Liver (tissue), 9 donors: ENCODE measurements around the gene TAF4. TPM values are rescaled to one million over a fixed set of nuclear protein-coding genes. Genes with fewer than 3 reads are reported as not detected.
"Not testable (repeated sequence)": the region's sequence is repeated elsewhere in the genome, so short reads cannot be mapped to it uniquely, and the experiment has no call there.

Source experiments
- DNase-seq: peaks from one replicate; pipeline ENCODE4 v3.0.0-alpha.2; 2017; ENCODE audit warnings: low spot score
- H3K27ac ChIP-seq, 2 donors: one replicate each; pipeline ENCODE4 v1.7.0; 2013; ENCODE audit warnings: inconsistent platforms in 2 of 2, low read length in 2 of 2, control low read depth in 1 of 2, low read depth in 1 of 2, mild to moderate bottlenecking in 1 of 2
- H3K27me3 ChIP-seq, 4 donors: one replicate each; pipeline versions ENCODE4 v1.6.1 to v1.7.0; 2013; ENCODE audit warnings: low read length in 3 of 4, inconsistent platforms in 1 of 4, mild to moderate bottlenecking in 1 of 4, moderate library complexity in 1 of 4; ENCODE audit not compliant: control insufficient read depth in 4 of 4, insufficient read depth in 4 of 4
- H3K36me3 ChIP-seq, 4 donors: one replicate each; pipeline versions ENCODE4 v1.6.1 to v1.7.0; 2013; ENCODE audit warnings: low read length in 3 of 4, mild to moderate bottlenecking in 3 of 4, low read depth in 1 of 4, moderate library complexity in 1 of 4; ENCODE audit not compliant: control insufficient read depth in 4 of 4, insufficient read depth in 3 of 4
- H3K4me1 ChIP-seq, 4 donors: one replicate each; pipeline versions ENCODE4 v1.6.1 to v1.7.0; 2013; ENCODE audit warnings: low read length in 3 of 4, mild to moderate bottlenecking in 3 of 4, moderate library complexity in 1 of 4; ENCODE audit not compliant: control insufficient read depth in 4 of 4, insufficient read depth in 4 of 4
- H3K4me3 ChIP-seq, 3 donors: one replicate each; pipeline versions ENCODE4 v1.6.1 to v1.7.0; 2013; ENCODE audit warnings: low read length in 3 of 3, control low read depth in 1 of 3, low read depth in 1 of 3, mild to moderate bottlenecking in 1 of 3
- H3K9ac ChIP-seq, 2 donors: one replicate each; pipeline ENCODE4 v1.7.0; 2013; ENCODE audit warnings: low read length in 2 of 2, mild to moderate bottlenecking in 2 of 2, moderate library complexity in 2 of 2, control low read depth in 1 of 2, low read depth in 1 of 2
- H3K9me3 ChIP-seq, 4 donors: one replicate each; pipeline versions ENCODE4 v1.6.1 to v1.7.0; 2013; ENCODE audit warnings: low read length in 3 of 4; ENCODE audit not compliant: control insufficient read depth in 4 of 4
- EGR1 ChIP-seq, 2 donors: IDR thresholded peaks; 2 replicates each; pipeline ENCODE4 v1.6.1; 2016 to 2018; ENCODE audit warnings: antibody characterized with exemption in 2 of 2, low read depth in 2 of 2
- FOXA1 ChIP-seq: IDR thresholded peaks from 2 replicates; pipeline ENCODE4 v1.6.1; 2016; ENCODE audit warnings: antibody characterized with exemption
- GABPA ChIP-seq, 2 donors: IDR thresholded peaks in 1 of 2; conservative IDR thresholded peaks in 1 of 2; 2 replicates each; pipeline ENCODE4 v1.6.1; 2016; ENCODE audit warnings: antibody characterized with exemption in 2 of 2, mild to moderate bottlenecking in 1 of 2, moderate library complexity in 1 of 2
- HNF4A ChIP-seq, 2 donors: conservative IDR thresholded peaks; 2 replicates each; pipeline ENCODE4 v1.6.1; 2016; ENCODE audit warnings: antibody characterized with exemption in 2 of 2, mild to moderate bottlenecking in 2 of 2
- HNF4G ChIP-seq: IDR thresholded peaks from 2 replicates; pipeline ENCODE4 v1.6.1; 2016; ENCODE audit warnings: antibody characterized with exemption
- NR2F2 ChIP-seq: IDR thresholded peaks from 2 replicates; pipeline ENCODE4 v1.6.1; 2016; ENCODE audit warnings: antibody characterized with exemption
- RAD21 ChIP-seq, 2 donors: IDR thresholded peaks; 2 replicates each; pipeline ENCODE4 v1.6.1; 2016; ENCODE audit warnings: antibody characterized with exemption in 2 of 2, mild to moderate bottlenecking in 2 of 2
- TAF1 ChIP-seq: conservative IDR thresholded peaks from 2 replicates; pipeline ENCODE4 v1.6.1; 2016; ENCODE audit warnings: antibody characterized with exemption, mild to moderate bottlenecking
- WGBS: extraction: QIAGEN DNeasy Blood & Tissue Kit; methylation state at CpG from one replicate; pipeline ENCODE4 v1.1.7; 2013; 5-methylcytosine and 5-hydroxymethylcytosine counted together
- polyA plus RNA-seq, 2 donors: library from polyadenylated mRNA; stranded (reverse) in 1 of 2; unstranded in 1 of 2; fragments of 200-250 nt in 1 of 2; fragments of >200 nt in 1 of 2; fragmentation: Nextera tagmentation in 1 of 2; extraction: Ambion mirVana in 1 of 2; gene quantifications; one replicate each; pipeline versions ENCODE4 v1.2.1 to v1.2.3, GENCODE V29; 2013 to 2015
- total RNA-seq, 2 donors: library from RNA; depleted of rRNA; stranded (reverse); fragments of >200 nt; gene quantifications; one replicate each; pipeline ENCODE4 v1.2.3, GENCODE V29; 2014
- TF ChIP-seq, protein P1 (sequence below): IDR thresholded peaks from 2 replicates; pipeline ENCODE4 v1.6.1; 2016; ENCODE audit warnings: antibody characterized with exemption
- TF ChIP-seq, protein P2 (sequence below): IDR thresholded peaks from 2 replicates; pipeline ENCODE4 v1.6.1; 2016; ENCODE audit warnings: antibody characterized with exemption, mild to moderate bottlenecking
- TF ChIP-seq, protein P3 (sequence below): fragments of 150-350 bp; IDR thresholded peaks from 2 replicates; pipeline ENCODE4 v1.5.1; 2017; ENCODE audit warnings: improper control_type of control experiment, low read depth, low read length; ENCODE audit not compliant: missing input control
- TF ChIP-seq, protein P4 (sequence below): IDR thresholded peaks from 2 replicates; pipeline ENCODE4 v1.6.1; 2016; ENCODE audit warnings: antibody characterized with exemption
- TF ChIP-seq, protein P5 (sequence below): IDR thresholded peaks from 2 replicates; pipeline ENCODE4 v1.6.1; 2016; ENCODE audit warnings: antibody characterized with exemption
- donor health status: healthy.
- donor health status: healthy.
- donor health status: healthy.
- donor health status: healthy.
- donor health status: healthy.

TAF4 gene
- total and polyA plus RNA-seq, 4 donors: 2.0 to 11.8 (median 5.6) TPM

DNA sequence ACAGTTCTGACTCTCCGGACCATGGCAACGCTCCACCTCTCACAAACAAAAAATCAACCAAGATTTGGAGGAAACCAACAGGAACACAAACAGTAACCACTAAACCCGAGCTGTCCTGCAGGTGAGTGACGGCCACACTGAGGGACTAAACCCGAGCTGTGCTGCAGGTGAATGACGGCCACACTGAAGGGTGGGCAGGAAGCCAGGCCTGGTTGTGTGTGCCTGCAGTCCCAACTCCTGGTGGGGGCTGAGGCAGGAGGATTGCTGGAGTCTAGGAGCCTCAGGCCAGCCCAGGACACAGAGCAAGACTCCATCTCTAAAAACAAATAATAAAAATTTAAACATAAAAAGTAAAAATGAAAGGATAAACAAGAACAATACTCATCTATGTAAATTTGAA, 80.6 kb downstream of the TAF4 start:
- Histone ChIP-seq H3K27me3 (no peaks in the 10 kb centered on the region), H3K4me1 (no peaks in the 10 kb centered on the region), H3K9me3 (no peaks in the 10 kb centered on the region), H3K4me3 (no peak overlapping the region), H3K36me3 (peaks cover 1 to 34% (median 10%) of the 10 kb centered on the region in 4 donors), H3K9ac (no peak overlapping the region), H3K27ac (no peak overlapping the region)
- TF ChIP-seq NR2F2 (no peak), TAF1 (no peak), EGR1 (IDR thresholded peaks at IDR 0.05; ENCODE audit: low read depth in 2 of 2) (no peak), HNF4A (conservative IDR thresholded peaks at IDR 0.05) (no peak), HNF4G (no peak), FOXA1 (no peak), GABPA (IDR thresholded peaks at IDR 0.05 in 1 of 2, conservative IDR thresholded peaks at IDR 0.05 in 1 of 2) (no peak), RAD21 (IDR thresholded peaks at IDR 0.05) (no peak)
- TF ChIP-seq, protein P1, sequence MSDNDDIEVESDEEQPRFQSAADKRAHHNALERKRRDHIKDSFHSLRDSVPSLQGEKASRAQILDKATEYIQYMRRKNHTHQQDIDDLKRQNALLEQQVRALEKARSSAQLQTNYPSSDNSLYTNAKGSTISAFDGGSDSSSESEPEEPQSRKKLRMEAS: no peak
- TF ChIP-seq, protein P2, sequence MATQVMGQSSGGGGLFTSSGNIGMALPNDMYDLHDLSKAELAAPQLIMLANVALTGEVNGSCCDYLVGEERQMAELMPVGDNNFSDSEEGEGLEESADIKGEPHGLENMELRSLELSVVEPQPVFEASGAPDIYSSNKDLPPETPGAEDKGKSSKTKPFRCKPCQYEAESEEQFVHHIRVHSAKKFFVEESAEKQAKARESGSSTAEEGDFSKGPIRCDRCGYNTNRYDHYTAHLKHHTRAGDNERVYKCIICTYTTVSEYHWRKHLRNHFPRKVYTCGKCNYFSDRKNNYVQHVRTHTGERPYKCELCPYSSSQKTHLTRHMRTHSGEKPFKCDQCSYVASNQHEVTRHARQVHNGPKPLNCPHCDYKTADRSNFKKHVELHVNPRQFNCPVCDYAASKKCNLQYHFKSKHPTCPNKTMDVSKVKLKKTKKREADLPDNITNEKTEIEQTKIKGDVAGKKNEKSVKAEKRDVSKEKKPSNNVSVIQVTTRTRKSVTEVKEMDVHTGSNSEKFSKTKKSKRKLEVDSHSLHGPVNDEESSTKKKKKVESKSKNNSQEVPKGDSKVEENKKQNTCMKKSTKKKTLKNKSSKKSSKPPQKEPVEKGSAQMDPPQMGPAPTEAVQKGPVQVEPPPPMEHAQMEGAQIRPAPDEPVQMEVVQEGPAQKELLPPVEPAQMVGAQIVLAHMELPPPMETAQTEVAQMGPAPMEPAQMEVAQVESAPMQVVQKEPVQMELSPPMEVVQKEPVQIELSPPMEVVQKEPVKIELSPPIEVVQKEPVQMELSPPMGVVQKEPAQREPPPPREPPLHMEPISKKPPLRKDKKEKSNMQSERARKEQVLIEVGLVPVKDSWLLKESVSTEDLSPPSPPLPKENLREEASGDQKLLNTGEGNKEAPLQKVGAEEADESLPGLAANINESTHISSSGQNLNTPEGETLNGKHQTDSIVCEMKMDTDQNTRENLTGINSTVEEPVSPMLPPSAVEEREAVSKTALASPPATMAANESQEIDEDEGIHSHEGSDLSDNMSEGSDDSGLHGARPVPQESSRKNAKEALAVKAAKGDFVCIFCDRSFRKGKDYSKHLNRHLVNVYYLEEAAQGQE: no peak
- TF ChIP-seq, protein P3, sequence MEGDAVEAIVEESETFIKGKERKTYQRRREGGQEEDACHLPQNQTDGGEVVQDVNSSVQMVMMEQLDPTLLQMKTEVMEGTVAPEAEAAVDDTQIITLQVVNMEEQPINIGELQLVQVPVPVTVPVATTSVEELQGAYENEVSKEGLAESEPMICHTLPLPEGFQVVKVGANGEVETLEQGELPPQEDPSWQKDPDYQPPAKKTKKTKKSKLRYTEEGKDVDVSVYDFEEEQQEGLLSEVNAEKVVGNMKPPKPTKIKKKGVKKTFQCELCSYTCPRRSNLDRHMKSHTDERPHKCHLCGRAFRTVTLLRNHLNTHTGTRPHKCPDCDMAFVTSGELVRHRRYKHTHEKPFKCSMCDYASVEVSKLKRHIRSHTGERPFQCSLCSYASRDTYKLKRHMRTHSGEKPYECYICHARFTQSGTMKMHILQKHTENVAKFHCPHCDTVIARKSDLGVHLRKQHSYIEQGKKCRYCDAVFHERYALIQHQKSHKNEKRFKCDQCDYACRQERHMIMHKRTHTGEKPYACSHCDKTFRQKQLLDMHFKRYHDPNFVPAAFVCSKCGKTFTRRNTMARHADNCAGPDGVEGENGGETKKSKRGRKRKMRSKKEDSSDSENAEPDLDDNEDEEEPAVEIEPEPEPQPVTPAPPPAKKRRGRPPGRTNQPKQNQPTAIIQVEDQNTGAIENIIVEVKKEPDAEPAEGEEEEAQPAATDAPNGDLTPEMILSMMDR: no peak
- TF ChIP-seq, protein P4, sequence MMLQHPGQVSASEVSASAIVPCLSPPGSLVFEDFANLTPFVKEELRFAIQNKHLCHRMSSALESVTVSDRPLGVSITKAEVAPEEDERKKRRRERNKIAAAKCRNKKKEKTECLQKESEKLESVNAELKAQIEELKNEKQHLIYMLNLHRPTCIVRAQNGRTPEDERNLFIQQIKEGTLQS: no peak
- WGBS: 94% methylated on average over 6 of the region's 6 CpGs
- DNase-seq: no peak

DNA sequence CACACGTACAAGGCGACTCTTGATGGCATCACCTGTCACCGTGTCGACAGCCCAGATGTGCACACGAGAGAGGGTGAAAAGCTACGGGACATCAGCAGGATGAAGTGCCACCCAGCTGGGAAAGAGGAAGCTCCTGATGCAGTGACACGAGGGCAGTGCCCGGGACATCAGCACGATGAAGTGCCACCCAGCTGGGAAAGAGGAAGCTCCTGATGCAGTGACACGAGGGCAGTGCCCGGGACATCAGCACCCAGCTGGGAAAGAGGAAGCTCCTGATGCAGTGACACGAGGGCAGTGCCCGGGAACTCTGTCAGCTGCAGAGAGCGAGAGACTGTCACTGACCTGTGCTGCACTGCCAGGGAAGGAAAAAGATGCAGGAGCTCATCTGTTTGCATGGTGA, 81.2 kb downstream of the TAF4 start:
- not testable (repeated sequence) for H3K4me1 ChIP-seq, H3K9ac ChIP-seq, H3K4me3 ChIP-seq, DNase-seq, H3K27ac ChIP-seq, H3K9me3 ChIP-seq, H3K27me3 ChIP-seq
- WGBS: 91% methylated on average over 14 of the region's 14 CpGs
- H3K36me3 ChIP-seq: peaks cover 1 to 35% (median 9%) of the 10 kb centered on the region in 4 donors

DNA sequence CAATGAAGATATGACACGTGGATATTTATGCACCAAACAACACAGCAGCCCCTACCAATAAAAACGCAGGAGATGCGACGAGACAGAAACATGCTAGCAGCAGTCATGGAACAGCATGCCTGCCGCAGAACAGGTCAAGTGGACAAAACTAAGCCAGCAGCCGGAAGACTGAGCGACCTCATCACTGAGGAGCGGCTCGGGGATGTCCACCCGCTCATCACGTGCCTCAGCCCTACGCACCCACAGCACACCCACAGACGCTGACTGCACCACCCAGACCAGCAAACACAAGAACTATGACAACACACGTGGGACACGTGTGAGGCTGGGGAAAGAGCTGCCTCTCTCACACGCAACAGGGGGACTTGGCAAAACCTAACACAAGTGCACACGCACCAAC, 81.7 kb downstream of the TAF4 start:
- no peaks in the 10 kb centered on the region for H3K4me1 ChIP-seq
- no peak for DNase-seq
- no peak overlapping the region for H3K4me3 ChIP-seq
- 88% methylated on average over 17 of the region's 17 CpGs for WGBS
- no peaks in the 10 kb centered on the region for H3K9me3 ChIP-seq
- H3K27me3 ChIP-seq: no peaks in the 10 kb centered on the region
- peaks cover 1 to 37% (median 9%) of the 10 kb centered on the region in 4 donors for H3K36me3 ChIP-seq
- no peak overlapping the region for H3K27ac ChIP-seq
- H3K9ac ChIP-seq: no peak overlapping the region
- TF ChIP-seq, protein P2: no peak
- TF ChIP-seq RAD21 (IDR thresholded peaks at IDR 0.05) (no peak), EGR1 (IDR thresholded peaks at IDR 0.05; ENCODE audit: low read depth in 2 of 2) (no peak)
- TF ChIP-seq, protein P5, sequence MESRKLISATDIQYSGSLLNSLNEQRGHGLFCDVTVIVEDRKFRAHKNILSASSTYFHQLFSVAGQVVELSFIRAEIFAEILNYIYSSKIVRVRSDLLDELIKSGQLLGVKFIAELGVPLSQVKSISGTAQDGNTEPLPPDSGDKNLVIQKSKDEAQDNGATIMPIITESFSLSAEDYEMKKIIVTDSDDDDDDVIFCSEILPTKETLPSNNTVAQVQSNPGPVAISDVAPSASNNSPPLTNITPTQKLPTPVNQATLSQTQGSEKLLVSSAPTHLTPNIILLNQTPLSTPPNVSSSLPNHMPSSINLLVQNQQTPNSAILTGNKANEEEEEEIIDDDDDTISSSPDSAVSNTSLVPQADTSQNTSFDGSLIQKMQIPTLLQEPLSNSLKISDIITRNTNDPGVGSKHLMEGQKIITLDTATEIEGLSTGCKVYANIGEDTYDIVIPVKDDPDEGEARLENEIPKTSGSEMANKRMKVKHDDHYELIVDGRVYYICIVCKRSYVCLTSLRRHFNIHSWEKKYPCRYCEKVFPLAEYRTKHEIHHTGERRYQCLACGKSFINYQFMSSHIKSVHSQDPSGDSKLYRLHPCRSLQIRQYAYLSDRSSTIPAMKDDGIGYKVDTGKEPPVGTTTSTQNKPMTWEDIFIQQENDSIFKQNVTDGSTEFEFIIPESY: no peak
- TF ChIP-seq, protein P3: no peak
